ENCODE results near the gene RNASET2.
"Not testable (repeated sequence)": the region's sequence is repeated elsewhere in the genome, so short reads cannot be mapped to it uniquely, and the experiment has no call there.

RNASET2 gene

DNA sequence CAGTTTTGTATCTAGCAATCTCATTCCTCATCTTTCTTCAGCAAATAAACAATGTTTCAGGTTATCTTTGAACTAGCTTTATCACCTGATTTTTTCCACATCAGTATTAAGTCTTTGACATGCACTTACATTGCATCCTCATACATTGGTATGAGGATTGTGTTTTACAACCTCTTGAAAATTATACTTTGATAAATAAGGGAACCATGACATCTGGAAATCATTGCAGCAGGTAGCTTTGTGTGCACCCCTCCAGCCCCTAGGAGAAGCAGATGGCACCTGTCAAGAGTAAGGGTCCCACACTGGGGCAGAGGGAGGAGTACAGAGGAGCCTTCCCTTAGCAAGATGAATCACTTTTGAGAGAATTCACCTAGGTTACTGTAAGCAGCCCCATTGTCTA is 13.7 kb upstream of the RNASET2 start:
- no peak for DNase-seq (ENCODE audit: low read depth)

DNA sequence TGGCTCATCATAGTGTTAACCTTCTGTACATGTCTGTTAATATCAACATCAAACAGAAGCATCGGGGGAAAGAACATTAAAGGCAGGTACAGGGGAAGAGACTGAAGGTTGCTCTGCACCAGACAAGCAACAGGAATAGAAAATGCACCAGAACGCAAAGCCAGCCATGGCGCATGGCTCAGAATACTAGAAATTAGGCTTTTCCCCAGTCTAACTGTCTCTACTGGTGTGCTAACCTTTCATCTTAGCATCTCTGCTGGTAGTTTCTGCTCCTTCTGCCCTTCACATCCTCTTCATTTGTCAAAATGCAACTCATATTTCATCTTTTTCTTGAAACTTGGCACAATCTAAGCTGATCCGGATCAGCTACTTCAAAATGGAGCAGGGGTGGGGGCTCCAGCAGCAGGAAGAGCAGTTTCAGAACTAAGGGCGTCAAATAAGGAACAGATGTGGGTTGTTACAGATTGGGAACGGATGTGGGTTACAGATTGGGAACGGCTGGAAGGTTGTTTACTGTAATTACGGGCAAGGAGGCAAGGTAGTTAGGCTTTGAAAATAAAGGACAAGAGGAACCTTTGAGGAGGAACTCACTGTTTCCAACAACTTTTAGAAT is 13.1 kb upstream of the RNASET2 start:
- no peak for DNase-seq (ENCODE audit: low read depth)

DNA sequence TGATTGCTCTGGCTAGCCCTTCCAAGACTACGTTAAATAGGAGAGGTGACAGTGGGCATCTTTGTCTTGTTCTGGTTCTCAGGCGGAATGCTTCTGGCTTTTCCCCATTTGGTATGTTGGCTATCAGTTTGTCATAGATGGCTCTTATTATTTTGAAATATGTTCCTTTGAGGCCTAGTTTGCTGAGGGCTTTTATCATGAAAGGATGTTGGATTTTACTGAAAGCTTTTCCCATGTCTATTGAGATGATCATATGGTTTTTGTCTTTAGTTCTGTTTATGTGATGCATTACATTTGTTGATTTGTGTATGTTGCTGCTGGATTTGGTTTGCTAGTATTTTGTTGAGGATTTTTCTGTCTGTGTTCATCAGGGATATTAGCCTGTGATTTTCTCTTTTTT is 9.9 kb upstream of the RNASET2 start:
- DNase-seq (ENCODE audit: low read depth), result no peak

DNA sequence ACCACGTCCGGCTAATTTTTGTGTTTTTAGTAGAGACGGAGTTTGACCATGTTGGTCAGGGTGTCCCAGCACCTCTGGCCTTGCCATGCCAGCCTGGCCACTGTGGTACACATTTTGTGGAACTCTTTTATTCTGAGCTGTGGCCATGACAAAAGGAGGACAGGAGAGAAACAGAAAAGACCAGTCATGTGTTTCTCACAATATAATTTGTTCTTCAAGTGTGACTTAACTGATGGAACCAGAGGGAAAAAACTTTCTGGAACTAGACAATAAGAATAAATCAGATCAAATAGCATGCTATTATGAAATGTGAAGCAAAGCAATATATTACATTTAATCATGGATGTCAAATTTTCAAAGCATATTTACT is 4.2 kb upstream of the RNASET2 start:
- no peak for DNase-seq (ENCODE audit: low read depth)

DNA sequence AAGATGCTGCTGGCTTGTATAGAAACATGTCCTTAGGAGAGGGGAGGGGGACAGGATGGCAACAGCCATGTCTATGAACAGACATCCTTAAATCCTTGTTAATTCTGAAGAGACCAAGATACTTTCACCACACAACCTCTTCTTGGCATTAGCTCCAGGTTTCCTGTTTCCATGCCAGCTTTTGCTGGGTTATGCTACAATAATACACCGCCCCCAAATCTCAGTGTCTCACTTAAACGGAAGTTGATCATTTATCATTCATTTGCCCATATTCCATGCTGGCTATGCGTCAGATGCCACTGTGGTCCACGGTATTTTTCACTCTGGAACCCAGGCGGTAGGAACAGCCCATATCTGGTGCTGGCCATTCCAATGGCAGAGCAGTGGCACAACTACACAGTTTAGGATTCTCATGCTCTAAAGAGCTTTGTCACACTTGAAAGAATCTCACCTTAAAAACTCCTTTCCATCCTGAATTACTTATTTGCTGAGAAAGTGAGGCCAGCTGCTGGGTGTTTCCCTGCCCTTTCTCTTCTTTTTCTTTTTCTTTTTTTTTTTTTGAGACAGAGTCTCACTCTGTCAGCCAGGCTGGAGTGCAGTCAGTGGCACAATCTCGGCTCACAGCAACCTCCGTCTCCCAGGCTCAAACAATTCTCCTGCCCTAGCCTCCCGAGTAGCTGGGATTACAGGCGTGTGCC is 3.7 kb upstream of the RNASET2 start:
- DNase-seq (ENCODE audit: low read depth), result no peak

DNA sequence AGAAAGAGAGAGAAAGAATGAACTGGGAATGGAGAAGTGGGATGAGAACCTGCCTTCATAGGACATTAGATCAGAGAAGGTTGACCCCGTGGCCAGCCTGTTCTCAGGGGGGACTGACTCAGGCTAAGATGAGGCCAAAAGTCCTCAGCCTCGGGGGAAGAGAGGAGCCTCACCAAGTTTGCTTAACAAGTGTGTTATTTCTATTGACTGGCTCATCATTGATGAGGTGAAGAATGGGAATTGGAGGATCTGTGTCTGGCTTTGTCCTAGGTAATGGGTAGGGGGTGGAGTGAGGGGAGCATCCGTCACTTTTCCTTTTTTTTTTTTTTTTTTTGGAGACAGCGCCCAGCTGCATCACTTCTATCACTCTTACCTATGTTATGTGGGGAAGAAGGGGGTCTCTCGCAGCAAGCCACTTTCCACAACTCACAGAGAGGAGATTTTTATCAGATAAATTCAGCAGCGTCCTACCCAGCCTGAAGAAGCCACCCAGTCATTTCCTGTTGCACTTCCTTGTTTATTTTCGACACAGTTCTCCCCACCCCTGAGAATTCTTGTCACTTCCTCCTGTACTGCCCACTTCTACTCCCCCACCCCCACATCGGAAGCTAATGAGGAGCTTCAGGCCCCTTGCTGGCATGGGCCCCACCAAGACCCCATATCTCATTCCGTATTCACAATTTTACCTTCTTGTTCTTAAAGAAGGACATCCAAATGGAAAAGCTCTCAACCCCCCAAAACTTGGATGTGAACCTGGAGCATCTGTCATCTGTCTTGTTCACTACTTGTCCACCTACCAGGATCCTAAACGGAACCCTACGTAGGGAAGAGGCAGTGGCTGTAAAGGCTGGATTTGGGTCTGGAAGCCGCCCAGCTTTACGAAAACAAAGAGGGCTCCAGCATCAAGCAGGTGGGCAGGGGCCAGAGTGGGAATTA is 2.8 kb upstream of the RNASET2 start:
- no peak for DNase-seq (ENCODE audit: low read depth)

DNA sequence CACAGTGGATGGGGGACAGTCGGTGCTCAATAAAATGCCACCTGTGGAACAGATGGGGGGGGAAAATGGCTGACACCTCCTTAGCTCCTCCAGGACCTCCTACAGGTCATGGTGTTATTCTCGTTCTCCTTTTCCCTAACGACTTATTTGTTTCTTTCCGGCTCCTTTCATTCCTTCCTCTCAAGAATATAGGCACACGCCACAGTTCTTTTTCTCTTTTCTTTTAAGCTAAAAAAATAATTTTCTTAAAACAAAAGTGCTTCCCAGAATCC is 1.4 kb upstream of the RNASET2 start:
- DNase-seq (ENCODE audit: low read depth), result no peak

DNA sequence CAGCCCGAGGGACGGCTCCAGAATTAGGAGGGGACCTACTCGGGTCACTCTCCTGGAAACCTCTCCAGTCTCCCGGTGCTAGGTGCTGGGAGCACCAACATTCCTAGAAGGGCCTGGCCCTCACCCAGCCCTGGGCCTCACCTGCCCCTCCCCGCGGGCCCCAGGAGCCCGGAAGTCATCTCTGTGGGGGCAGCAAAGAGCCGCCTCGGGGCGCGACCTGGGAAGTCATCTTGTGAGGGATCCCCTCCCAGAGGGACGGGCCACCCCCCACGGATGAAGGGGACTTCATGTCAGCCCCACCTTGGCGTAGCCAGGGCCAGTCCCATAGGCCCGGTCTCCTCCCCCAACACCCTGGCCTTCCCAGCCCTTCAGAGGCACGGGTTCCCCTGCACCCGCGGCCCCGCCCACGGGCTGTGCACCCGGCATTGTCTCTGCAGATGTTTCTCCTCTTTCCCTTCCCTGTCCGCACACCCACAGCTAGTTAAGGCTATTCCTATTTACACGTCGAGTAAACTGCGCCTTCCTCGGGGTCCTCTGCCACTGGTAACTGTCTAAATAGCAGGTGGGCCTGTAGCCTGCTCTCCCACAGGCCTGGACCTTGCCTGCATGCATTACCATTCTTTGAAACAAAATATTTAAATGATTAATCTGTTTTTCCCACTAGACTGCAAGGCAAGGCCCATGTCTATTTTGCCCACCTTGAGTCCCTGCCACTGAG is 896 bp upstream of the RNASET2 start:
- no peak for DNase-seq (ENCODE audit: low read depth)

DNA sequence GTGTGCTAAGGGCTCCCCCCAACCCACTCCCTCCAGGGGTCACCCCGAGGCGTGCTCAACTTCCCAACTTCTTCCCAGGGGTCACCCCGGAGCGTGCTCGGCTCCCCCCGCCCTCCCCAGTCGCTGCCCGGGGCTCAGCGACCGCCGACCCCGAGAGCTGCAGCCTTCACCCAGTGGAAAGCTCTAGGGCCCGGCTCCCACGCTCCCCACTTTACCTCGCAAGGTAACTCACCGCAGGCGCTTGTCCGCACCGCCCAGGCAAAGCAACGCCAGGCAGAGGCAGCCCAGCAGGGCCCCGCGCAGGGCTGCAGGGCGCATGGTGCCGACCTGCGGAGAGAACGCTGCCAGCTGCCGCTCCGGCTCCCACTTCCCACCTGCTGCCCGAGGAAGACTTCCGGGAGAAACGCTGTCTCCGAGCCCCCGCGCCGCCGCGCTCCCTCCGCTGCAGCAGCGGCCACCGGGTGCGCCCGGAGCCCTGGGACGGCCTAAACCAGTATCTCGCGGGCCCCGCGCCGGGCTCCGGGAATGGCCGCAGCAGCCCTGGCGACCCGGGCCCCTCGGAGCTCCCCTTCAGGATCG is 396 bp downstream of the RNASET2 start:
- DNase-seq (ENCODE audit: low read depth), result no peak

DNA sequence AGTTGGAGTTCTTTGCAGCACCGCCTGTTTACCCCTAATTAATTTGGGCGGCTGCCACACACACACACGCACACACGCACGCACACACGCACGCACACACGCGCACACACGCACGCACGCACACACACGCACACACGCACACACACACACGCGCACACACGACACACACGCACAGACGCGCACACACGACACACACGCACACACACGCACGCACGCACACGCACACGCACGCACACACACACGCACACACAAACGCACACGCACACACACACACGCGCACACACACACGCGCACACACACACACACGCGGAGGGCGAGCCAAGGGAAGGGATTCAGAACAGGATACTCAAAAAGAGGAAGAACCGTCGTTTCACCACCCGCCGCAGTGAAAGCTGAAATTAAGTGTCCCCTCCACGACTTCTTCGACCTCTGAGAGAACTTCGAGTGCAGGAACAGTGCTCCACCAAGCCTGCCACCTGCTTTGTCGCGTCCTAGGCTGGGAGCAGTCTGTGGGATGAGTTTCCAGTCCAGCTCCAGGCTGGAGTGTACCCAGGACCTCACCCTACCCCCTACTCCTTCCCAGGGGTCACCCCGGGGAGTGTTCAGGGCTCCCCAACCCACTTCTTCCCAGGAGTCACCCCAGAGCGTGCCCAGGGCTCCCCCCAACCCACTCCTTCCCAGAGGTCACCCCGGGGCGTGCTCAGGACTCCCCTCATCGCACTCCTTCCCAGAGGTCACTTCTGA is 1.1 kb downstream of the RNASET2 start:
- no peak for DNase-seq (ENCODE audit: low read depth)

DNA sequence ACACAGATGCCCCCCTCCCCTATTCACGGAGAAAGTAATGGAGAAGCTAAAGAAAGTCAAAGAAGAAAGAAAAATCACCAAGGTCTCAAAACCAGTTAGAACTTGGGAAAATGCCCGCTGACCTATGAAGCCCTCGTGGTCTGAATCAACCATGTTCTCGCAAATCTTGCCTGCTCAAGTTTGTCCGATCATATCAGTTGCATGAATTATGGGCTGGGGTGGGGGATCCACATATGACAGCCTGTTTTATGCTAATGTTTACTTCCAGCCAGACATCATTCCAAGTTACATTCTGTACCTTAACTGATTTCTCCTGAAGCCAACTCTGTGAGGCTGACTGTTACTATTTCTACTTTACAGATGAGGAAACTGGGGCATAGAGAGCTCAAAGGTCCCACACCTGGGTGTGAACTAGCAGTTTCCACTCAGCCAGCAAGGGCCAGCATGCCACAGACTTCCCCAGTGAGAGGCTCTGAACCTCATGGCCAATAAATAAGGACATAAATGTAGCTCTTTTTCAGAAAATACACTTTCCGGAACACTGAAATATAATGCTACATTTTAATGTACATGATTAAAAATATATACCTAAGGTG is 2.1 kb downstream of the RNASET2 start:
- DNase-seq (ENCODE audit: low read depth), result no peak

DNA sequence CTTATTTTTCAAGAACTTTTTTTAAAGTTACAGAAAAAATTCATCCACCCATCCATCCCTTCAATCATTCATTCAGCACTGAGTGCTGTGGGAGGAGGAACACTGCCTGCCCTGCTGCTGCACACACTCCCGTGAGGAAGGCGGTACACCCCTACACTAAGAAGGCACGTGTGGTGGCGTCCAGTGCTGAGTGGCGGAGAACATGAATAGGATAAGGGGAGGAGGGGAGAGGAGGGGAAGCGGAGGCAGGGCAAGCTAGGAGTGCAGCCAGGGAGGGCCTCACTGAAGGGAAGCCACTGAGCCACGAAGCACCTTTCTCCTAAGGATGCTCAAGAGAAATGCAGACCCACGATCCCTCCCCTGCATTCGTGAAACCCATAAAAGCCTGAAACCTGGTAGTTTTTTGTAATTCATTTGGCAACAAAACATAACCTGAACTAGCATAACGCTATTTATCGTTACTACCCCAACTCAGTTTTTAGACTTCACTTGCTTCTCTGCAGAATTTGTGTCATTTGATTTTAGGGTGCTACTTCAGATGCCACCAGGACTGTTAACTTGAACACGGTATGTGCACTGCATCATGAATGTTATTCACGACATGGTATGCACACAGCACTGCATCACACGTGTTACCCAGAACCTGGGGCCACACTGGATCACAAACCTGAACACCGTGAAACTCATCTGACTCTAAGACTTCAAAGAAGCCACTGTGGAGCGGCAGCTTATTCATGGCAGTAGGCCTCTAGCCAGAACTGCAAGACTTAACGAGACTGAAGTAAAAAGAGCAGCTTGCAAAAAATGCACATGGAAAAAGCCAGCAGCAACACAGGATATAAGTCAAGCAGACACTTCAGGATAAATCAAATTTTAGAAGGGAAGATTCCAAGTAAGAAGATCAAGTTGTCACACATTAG is 3.5 kb downstream of the RNASET2 start:
- no peak for DNase-seq (ENCODE audit: low read depth)

DNA sequence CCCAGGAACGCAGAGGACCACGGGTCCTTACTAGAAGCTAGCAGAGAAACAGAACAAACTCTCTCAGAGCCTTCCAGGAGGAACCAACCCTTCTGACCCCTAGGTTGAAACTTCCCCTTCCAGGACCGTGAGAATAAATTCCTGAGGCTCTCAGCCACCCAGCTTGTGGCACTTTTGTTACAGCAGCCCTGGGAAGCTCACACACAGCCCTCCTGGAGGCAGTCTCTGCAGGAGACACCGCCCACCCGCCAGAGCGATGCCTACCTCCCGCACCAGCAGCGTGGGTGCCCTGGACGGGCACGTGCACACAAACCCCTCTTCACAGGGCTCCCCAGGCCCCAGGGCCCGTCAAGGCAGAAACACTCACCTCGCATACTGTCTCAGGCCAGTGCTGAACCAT is 4.2 kb downstream of the RNASET2 start:
- DNase-seq (ENCODE audit: low read depth), result no peak

DNA sequence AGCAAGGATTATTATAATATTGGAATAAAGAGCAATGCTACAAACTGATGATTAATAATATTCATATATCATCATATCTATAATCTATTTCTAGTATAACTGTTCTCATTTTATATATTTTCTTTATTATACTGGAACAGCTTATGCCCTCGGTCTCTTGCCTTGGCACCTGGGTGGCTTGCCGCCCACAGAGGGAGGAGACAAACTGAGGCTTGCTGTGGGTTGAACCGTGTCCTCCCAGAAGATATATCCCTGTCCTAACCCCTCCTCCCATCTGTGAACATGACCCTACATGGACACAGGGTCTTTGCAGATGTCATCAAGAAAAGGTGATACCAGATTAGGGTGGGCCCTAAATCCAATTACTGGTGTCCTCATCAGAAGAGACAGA is 4.7 kb downstream of the RNASET2 start:
- DNase-seq (ENCODE audit: low read depth), result no peak

DNA sequence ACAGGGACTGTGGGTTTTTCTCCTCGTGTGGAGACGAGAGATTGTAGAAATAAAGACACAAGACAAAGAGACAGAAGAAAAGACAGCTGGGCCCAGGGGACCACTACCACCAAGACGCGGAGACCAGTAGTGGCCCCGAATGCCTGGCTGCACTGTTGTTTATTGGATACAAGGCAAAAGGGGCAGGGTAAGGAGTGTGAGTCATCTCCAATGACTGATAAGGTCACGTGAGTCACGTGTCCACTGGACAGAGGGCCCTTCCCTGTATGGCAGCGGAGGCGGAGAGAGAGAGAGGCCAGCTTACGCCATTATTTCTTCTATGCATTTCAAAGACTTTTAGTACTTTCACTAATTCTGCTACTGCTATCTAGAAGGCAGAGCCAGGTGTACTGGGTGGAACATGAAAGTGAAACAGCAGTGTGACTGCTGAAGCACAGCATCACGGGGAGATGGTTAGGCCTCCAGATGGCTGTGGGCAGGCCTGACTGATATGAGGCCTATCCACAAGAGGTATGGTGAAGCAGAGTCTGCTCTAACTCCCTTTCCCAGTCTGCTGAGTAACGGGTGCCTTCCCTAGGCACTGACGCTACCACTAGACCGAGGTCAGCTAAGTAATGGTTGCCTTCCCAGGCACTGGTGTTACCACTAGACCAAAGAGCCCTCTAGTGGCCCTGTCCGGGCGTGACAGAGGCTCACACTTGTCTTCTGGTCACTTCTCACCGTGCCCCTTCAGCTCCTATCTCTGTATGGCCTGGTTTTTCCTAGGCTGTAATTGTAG is 5.3 kb downstream of the RNASET2 start:
- DNase-seq (ENCODE audit: low read depth), result not testable (repeated sequence)

DNA sequence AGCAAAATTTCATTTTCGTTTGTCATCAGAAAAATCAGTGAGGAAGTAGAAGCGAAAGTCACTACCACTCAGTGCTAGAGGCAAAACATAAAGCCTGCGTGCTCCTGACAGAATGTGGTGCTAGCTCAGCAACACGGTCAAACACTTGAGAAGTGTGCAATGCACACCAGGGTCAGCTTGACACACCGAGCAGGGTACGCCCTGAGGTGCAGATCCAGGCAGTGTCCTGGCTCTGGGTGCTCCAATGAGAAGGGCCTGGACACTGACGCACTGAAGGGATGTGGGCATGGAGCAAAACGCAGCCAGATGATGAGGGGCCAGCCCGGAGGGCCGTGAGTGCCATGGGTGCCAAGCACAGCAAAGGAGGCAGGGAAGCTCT is 5.9 kb downstream of the RNASET2 start:
- no peak for DNase-seq (ENCODE audit: low read depth)

DNA sequence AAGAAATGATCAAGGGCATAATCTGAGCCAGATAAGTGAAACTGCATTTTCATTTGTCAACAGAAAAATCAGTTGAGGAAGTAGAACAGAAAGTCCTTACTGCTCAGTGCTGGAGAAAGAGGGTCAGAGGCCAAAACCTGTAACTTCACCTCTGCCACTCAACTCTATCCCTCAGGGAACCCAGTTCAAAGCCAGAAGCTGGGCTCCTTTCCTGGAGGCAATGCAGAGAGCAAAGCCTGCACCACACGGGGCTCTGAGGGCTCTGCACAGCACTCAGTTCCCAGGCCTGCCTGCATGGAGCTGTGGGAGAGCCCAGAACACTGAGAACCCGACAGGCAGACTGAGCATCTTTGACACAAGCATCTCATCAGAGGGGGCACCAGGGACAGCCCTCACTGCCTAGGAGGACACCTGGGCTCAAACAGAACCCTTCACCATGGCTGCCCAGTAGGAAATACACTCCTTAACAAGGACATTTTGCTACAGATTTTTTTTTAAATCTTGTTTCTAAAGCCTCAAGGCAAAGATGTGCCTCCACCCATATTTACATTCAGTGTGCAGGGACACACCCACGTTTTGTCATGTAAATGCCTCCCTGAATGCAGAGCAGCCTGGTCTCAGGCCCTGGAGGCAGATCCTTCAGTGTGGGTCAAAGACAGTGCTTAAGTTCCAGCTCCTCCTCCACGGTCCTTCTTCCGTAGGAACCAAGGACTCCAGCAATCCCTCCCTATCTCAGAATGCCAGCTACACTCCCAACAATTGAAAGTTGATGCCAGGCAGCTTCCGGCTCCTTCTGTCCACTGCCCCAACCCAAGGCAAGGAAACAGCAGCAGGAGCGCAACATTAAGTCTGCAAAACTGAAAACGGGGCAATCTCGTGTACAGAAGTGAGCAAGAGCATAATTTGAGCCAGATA is 6.6 kb downstream of the RNASET2 start:
- no peak for DNase-seq (ENCODE audit: low read depth)

DNA sequence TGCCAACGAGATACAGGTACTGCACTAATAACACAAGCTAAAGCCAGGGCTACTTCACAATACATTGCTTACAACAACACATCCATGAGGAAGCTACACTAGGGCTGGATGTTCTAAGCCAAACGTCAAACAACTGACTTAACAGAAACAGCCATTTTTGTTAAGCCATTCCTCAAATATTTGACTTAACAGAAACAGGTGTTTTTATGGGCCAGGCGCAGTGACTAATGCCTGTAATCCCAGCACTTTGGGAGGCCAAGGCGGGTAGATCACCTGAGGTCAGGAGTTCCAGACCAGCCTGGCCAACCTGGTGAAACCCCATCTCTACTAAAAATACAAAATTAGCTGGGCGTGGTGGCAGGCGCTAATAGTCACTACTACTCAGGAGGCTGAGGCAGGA is 7.6 kb downstream of the RNASET2 start:
- not testable (repeated sequence) for DNase-seq (ENCODE audit: low read depth)
